ENCODE results near the gene MYO1G. TPM values are rescaled to one million over a fixed set of nuclear protein-coding genes. Genes with fewer than 3 reads are reported as not detected.
A peak's percentile ranks its signal among the peaks of the same experiment; 100 is the strongest.

MYO1G gene
- total RNA-seq, 1 experiment from 2014 or later: 0.36 TPM

- H3K27ac Mint-ChIP-seq (ENCODE audit: unreplicated experiment): no peak overlapping the region
Observed at GRCh38 chr7:44965441-44965903, 13.3 kb downstream of the MYO1G start.

GRCh38 chr7:44964831-44965440 is 13.9 kb downstream of the MYO1G start:
- TF ChIP-seq CTCF (IDR thresholded peaks at IDR 0.05; ENCODE audit: insufficient read depth in 1 of 2, low read depth in 1 of 2, low read length in 1 of 2, severe bottlenecking in 1 of 2, unreplicated experiment in 1 of 2): no peak
- no peak for DNase-seq
- Mint-ChIP-seq H3K4me1 (ENCODE audit: low read depth, unreplicated experiment) (no peaks in the 10 kb centered on the region), H3K4me3 (ENCODE audit: unreplicated experiment) (no peak overlapping the region), H3K9me3 (ENCODE audit: unreplicated experiment) (no peaks in the 10 kb centered on the region), H3K27ac (ENCODE audit: unreplicated experiment) (no peak overlapping the region), H3K36me3 (ENCODE audit: insufficient read depth, unreplicated experiment) (no peaks in the 10 kb centered on the region), H3K27me3 (ENCODE audit: insufficient read depth, unreplicated experiment) (no peaks in the 10 kb centered on the region)
- ChIA-PET CTCF (interaction anchor here (1.1 kb wide), 1 partner anchor 9 kb away, joined by 5 read pairs; no protein-coding TSS in a partner anchor), POLR2A (interaction anchor here (0.6 kb wide), 1 partner anchor 15 kb away, joined by 3 read pairs; no protein-coding TSS in a partner anchor)
- H3K4me3 ChIP-seq (ENCODE audit: low read depth, low read length): no peak overlapping the region
- H3K4me1 ChIP-seq: no peaks in the 10 kb centered on the region
- no peaks in the 10 kb centered on the region for H3K9me3 ChIP-seq
- intact Hi-C loops (cut with micrococcal nuclease; ENCODE audit: unreplicated experiment): loop anchor here (5.0 kb wide), 2 partner anchors 78 to 108 kb away; partner anchors contain the start of gene PURB
- no TSS peak for BruUV-seq (replicated peaks)
- H3K27me3 ChIP-seq (replicated peaks; ENCODE audit: control insufficient read depth, insufficient read depth, low read length): no peaks in the 10 kb centered on the region
- no peaks in the 10 kb centered on the region for H3K36me3 ChIP-seq (ENCODE audit: control insufficient read depth, insufficient read depth, low read length)

More at GRCh38 chr7:44965441-44965903, 13.3 kb downstream of the MYO1G start:
- no peaks in the 10 kb centered on the region for H3K36me3 Mint-ChIP-seq (ENCODE audit: insufficient read depth, unreplicated experiment)
- Histone ChIP-seq H3K27me3 (replicated peaks; ENCODE audit: control insufficient read depth, insufficient read depth, low read length) (no peaks in the 10 kb centered on the region), H3K36me3 (ENCODE audit: control insufficient read depth, insufficient read depth, low read length) (no peaks in the 10 kb centered on the region), H3K4me1 (no peaks in the 10 kb centered on the region), H3K9me3 (no peaks in the 10 kb centered on the region), H3K4me3 (ENCODE audit: low read depth, low read length) (no peak overlapping the region)
- DNase-seq: no peak
- intact Hi-C loops (cut with micrococcal nuclease; ENCODE audit: unreplicated experiment): no loop called here
- no peaks in the 10 kb centered on the region for H3K4me1 Mint-ChIP-seq (ENCODE audit: low read depth, unreplicated experiment)
- TF ChIP-seq CTCF (IDR thresholded peaks at IDR 0.05; ENCODE audit: insufficient read depth in 1 of 2, low read depth in 1 of 2, low read length in 1 of 2, severe bottlenecking in 1 of 2, unreplicated experiment in 1 of 2): no peak
- no peaks in the 10 kb centered on the region for H3K9me3 Mint-ChIP-seq (ENCODE audit: unreplicated experiment)
- no TSS peak for BruUV-seq (replicated peaks)
- ChIA-PET POLR2A (interaction anchor here (0.5 to 0.6 kb wide), 2 partner anchors 14 to 962 kb away, joined by 3 to 4 read pairs; no protein-coding TSS in a partner anchor), CTCF (interaction anchor here (0.6 kb wide), 1 partner anchor 641 kb away, joined by 6 read pairs; no protein-coding TSS in a partner anchor)
- no peak overlapping the region for H3K4me3 Mint-ChIP-seq (ENCODE audit: unreplicated experiment)
- no peaks in the 10 kb centered on the region for H3K27me3 Mint-ChIP-seq (ENCODE audit: insufficient read depth, unreplicated experiment)

GRCh38 chr7:44964384-44964830 is 14.4 kb downstream of the MYO1G start:
- BruUV-seq (replicated peaks): no TSS peak
- H3K4me3 ChIP-seq (ENCODE audit: low read depth, low read length): no peak overlapping the region
- H3K4me1 Mint-ChIP-seq (ENCODE audit: low read depth, unreplicated experiment): no peaks in the 10 kb centered on the region
- H3K4me1 ChIP-seq: no peaks in the 10 kb centered on the region
- H3K27me3 ChIP-seq (replicated peaks; ENCODE audit: control insufficient read depth, insufficient read depth, low read length): no peaks in the 10 kb centered on the region
- no peaks in the 10 kb centered on the region for H3K27me3 Mint-ChIP-seq (ENCODE audit: insufficient read depth, unreplicated experiment)
- no peak overlapping the region for H3K27ac Mint-ChIP-seq (ENCODE audit: unreplicated experiment)
- H3K9me3 Mint-ChIP-seq (ENCODE audit: unreplicated experiment): no peaks in the 10 kb centered on the region
- intact Hi-C loops (cut with micrococcal nuclease; ENCODE audit: unreplicated experiment): loop anchor here (5.0 kb wide), 2 partner anchors 77 to 107 kb away; partner anchors contain the start of gene PURB
- POLR2A ChIA-PET: no interaction called here
- TF ChIP-seq CTCF (IDR thresholded peaks at IDR 0.05; ENCODE audit: insufficient read depth in 1 of 2, low read depth in 1 of 2, low read length in 1 of 2, severe bottlenecking in 1 of 2, unreplicated experiment in 1 of 2): peak; percentile 38 to 40
- CTCF ChIA-PET: interaction anchor here (1.1 kb wide), 1 partner anchor 9 kb away, joined by 5 read pairs; no protein-coding TSS in a partner anchor
- no peak overlapping the region for H3K4me3 Mint-ChIP-seq (ENCODE audit: unreplicated experiment)
- H3K9me3 ChIP-seq: no peaks in the 10 kb centered on the region
- H3K36me3 Mint-ChIP-seq (ENCODE audit: insufficient read depth, unreplicated experiment): no peaks in the 10 kb centered on the region
- DNase-seq: peak in 1 of 2 experiments; percentile 38
- no peaks in the 10 kb centered on the region for H3K36me3 ChIP-seq (ENCODE audit: control insufficient read depth, insufficient read depth, low read length)

All from Caco-2 (cell line).